ENCODE data around the gene TMPRSS15.

GRCh38 chr21:18285379-18285778, 118.2 kb downstream of the TMPRSS15 start:
- TF ChIP-seq MAFF (IDR thresholded peaks at IDR 0.05; ENCODE audit: low read length) (no peak), CTCF (IDR thresholded peaks at IDR 0.05 in 2 of 3, conservative IDR thresholded peaks at IDR 0.05 in 1 of 3; ENCODE audit: insufficient read depth in 2 of 3, low read depth in 1 of 3, low read length in 3 of 3) (no peak), RHOXF2B (CRISPR knock-in tag; conservative IDR thresholded peaks at IDR 0.05) (no peak), EZH2 (IDR thresholded peaks at IDR 0.05; ENCODE audit: borderline replicate concordance, low read depth, low read length) (no peak), BHLHE40 (IDR thresholded peaks at IDR 0.05; ENCODE audit: low read length) (no peak), NRF1 (conservative IDR thresholded peaks at IDR 0.05 in 1 of 2, IDR thresholded peaks at IDR 0.05 in 1 of 2) (no peak), NFIC (IDR thresholded peaks at IDR 0.05) (no peak)

Measured in K562 (cell line).